Measurements from ENCODE around the gene PLAA.
"Not testable (repeated sequence)": the region's sequence is repeated elsewhere in the genome, so short reads cannot be mapped to it uniquely, and the experiment has no call there.

Gene PLAA

DNA sequence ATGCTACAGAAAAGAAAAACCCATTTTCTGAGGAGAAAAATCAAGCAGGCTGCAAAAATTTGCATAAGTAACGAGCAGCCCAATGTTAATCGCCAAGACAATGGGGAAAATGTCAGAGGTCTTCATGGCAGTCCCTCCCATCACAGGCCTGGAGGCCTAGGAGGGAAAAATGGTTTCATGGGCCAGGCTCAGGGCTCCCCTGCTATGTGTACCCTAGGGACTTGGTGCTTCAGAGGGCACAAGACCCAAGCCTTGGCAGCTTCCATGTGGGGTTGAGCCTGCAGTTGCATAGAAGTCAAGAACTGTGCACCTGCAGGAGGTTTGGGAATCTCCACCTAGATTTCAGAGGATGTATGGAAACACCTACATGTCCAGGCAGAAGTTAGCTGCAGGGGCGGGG lies 64.9 kb downstream of the PLAA start:
- Histone ChIP-seq H3F3A (ENCODE audit: low read depth) (no peaks in the 10 kb centered on the region), H3K9ac (ENCODE audit: low read depth, low read length, poor library complexity, severe bottlenecking) (no peak overlapping the region), H3K36me3 (ENCODE audit: insufficient read depth, low read length) (peaks cover 52% of the 10 kb centered on the region; the same call in 1 of the 2 replicates), H3K4me3 (ENCODE audit: low read length, poor library complexity, severe bottlenecking) (no peak overlapping the region), H3K79me2 (ENCODE audit: insufficient read depth, low read length) (peaks cover 20% of the 10 kb centered on the region; the same call in 1 of the 2 replicates), H2AFZ (ENCODE audit: low read length) (no peak overlapping the region), H3K9me2 (replicated peaks; ENCODE audit: low read depth, low read length) (no peaks in the 10 kb centered on the region), H3K4me2 (ENCODE audit: low read depth, low read length, poor library complexity, severe bottlenecking) (no peak overlapping the region), H3K4me1 (ENCODE audit: insufficient read depth, low read length, poor library complexity, severe bottlenecking) (peaks cover 13% of the 10 kb centered on the region), H3K9me3 (ENCODE audit: insufficient read depth, low read depth, low read length) (peaks cover 9% of the 10 kb centered on the region; the same call in 1 of the 2 replicates), H4K20me1 (ENCODE audit: insufficient read depth, low read length, poor library complexity, severe bottlenecking) (peaks cover 4% of the 10 kb centered on the region), H3K27me3 (ENCODE audit: insufficient read depth, low read length, poor library complexity, severe bottlenecking) (no peaks in the 10 kb centered on the region)
- TF ChIP-seq, protein P1, sequence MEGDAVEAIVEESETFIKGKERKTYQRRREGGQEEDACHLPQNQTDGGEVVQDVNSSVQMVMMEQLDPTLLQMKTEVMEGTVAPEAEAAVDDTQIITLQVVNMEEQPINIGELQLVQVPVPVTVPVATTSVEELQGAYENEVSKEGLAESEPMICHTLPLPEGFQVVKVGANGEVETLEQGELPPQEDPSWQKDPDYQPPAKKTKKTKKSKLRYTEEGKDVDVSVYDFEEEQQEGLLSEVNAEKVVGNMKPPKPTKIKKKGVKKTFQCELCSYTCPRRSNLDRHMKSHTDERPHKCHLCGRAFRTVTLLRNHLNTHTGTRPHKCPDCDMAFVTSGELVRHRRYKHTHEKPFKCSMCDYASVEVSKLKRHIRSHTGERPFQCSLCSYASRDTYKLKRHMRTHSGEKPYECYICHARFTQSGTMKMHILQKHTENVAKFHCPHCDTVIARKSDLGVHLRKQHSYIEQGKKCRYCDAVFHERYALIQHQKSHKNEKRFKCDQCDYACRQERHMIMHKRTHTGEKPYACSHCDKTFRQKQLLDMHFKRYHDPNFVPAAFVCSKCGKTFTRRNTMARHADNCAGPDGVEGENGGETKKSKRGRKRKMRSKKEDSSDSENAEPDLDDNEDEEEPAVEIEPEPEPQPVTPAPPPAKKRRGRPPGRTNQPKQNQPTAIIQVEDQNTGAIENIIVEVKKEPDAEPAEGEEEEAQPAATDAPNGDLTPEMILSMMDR (conservative IDR thresholded peaks at IDR 0.05; ENCODE audit: low read length) = no peak
- no peak for TF ChIP-seq EZH2phosphoT487 (IDR thresholded peaks at IDR 0.05; ENCODE audit: borderline replicate concordance)

DNA sequence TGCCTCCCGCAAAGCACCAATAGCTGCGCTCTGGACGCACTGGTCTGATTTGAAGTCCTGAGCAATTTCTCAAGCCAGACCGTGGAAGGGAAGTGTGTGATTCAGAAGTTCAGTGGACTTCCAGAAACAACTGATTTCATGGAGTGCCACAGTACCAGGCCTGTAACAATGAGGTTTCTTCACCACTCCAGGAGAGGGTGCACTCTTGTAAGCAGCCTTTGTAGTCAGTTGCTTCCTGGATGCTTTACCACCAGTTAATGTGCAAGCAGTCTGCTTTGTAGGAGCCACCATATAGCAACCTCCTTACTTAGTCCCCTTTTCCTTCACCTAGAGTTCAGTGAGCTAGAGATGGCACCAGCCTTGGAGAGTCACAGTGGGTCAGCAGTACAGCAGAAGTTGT lies 66.8 kb downstream of the PLAA start:
- H3F3A ChIP-seq (ENCODE audit: low read depth) = no peaks in the 10 kb centered on the region
- no peak overlapping the region for H2AFZ ChIP-seq (ENCODE audit: low read length)
- H3K4me1 ChIP-seq (ENCODE audit: insufficient read depth, low read length, poor library complexity, severe bottlenecking) = no peaks in the 10 kb centered on the region
- H3K36me3 ChIP-seq (ENCODE audit: insufficient read depth, low read length) = peaks cover 52% of the 10 kb centered on the region; the same call in 1 of the 2 replicates
- peaks cover 3% of the 10 kb centered on the region; the same call in 1 of the 2 replicates for H3K79me2 ChIP-seq (ENCODE audit: insufficient read depth, low read length)
- H3K9me3 ChIP-seq (ENCODE audit: insufficient read depth, low read depth, low read length) = peaks cover 9% of the 10 kb centered on the region; the same call in 1 of the 2 replicates
- H3K9ac ChIP-seq (ENCODE audit: low read depth, low read length, poor library complexity, severe bottlenecking) = no peak overlapping the region
- no peak for TF ChIP-seq EZH2phosphoT487 (IDR thresholded peaks at IDR 0.05; ENCODE audit: borderline replicate concordance)
- TF ChIP-seq, protein P1 (conservative IDR thresholded peaks at IDR 0.05; ENCODE audit: low read length) = no peak
- no peaks in the 10 kb centered on the region for H4K20me1 ChIP-seq (ENCODE audit: insufficient read depth, low read length, poor library complexity, severe bottlenecking)
- H3K9me2 ChIP-seq (replicated peaks; ENCODE audit: low read depth, low read length) = no peaks in the 10 kb centered on the region
- H3K27me3 ChIP-seq (ENCODE audit: insufficient read depth, low read length, poor library complexity, severe bottlenecking) = no peaks in the 10 kb centered on the region
- no peak overlapping the region for H3K4me2 ChIP-seq (ENCODE audit: low read depth, low read length, poor library complexity, severe bottlenecking)
- no peak overlapping the region for H3K4me3 ChIP-seq (ENCODE audit: low read length, poor library complexity, severe bottlenecking)

DNA sequence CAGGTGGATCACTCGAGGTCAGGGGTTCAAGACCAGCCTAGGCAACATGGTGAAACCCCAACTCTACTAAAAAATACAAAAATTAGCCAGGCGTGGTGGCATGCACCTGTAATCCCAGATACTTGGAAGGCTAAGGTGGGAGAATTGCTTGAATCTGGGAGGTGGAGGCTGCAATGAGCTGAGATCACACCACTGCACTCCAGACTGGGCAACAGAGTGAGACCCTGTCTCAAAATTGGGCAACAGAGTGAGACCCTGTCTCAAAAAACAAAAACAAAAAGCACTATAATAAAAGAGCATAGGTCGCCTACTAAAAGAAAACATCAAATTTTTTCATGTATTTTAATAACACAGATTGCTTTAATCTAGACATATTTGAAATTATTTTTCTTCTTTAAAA lies 71.9 kb downstream of the PLAA start:
- H3K4me2 ChIP-seq (ENCODE audit: low read depth, low read length, poor library complexity, severe bottlenecking); H3K4me1 ChIP-seq (ENCODE audit: insufficient read depth, low read length, poor library complexity, severe bottlenecking); H3F3A ChIP-seq (ENCODE audit: low read depth); H2AFZ ChIP-seq (ENCODE audit: low read length); H3K9me2 ChIP-seq (replicated peaks; ENCODE audit: low read depth, low read length); H3K9me3 ChIP-seq (ENCODE audit: insufficient read depth, low read depth, low read length); H4K20me1 ChIP-seq (ENCODE audit: insufficient read depth, low read length, poor library complexity, severe bottlenecking); H3K27me3 ChIP-seq (ENCODE audit: insufficient read depth, low read length, poor library complexity, severe bottlenecking); H3K79me2 ChIP-seq (ENCODE audit: insufficient read depth, low read length); H3K9ac ChIP-seq (ENCODE audit: low read depth, low read length, poor library complexity, severe bottlenecking); H3K4me3 ChIP-seq (ENCODE audit: low read length, poor library complexity, severe bottlenecking): not testable (repeated sequence)
- peaks cover 11% of the 10 kb centered on the region; the same call in 1 of the 2 replicates for H3K36me3 ChIP-seq (ENCODE audit: insufficient read depth, low read length)

DNA sequence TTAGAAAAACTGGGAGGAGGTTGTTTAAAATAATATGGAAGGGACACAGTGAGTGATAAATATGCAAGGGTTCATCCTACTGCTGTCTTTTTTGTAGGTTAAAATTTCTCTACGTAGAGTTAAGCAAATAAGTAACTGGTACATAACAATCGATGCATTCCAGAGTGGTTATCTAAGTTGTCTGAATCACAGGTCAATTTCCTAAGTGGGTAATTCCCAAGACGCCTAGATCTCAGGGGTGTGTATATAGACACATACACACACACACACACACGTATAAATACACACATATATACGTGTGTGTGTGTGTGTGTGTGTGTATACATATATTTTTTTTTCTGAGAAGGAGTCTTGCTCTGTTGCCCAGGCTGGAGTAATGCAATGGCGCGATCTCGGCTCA lies 76.8 kb downstream of the PLAA start:
- no peaks in the 10 kb centered on the region for H3K27me3 ChIP-seq (ENCODE audit: insufficient read depth, low read length, poor library complexity, severe bottlenecking)
- TF ChIP-seq, protein P1 (conservative IDR thresholded peaks at IDR 0.05; ENCODE audit: low read length) = no peak
- no peak for TF ChIP-seq EZH2phosphoT487 (IDR thresholded peaks at IDR 0.05; ENCODE audit: borderline replicate concordance)
- H4K20me1 ChIP-seq (ENCODE audit: insufficient read depth, low read length, poor library complexity, severe bottlenecking) = no peaks in the 10 kb centered on the region
- no peak overlapping the region for H2AFZ ChIP-seq (ENCODE audit: low read length)
- H3K9ac ChIP-seq (ENCODE audit: low read depth, low read length, poor library complexity, severe bottlenecking) = no peak overlapping the region
- H3K9me2 ChIP-seq (replicated peaks; ENCODE audit: low read depth, low read length) = no peaks in the 10 kb centered on the region
- no peaks in the 10 kb centered on the region; the same call in 1 of the 2 replicates for H3K9me3 ChIP-seq (ENCODE audit: insufficient read depth, low read depth, low read length)
- H3K4me3 ChIP-seq (ENCODE audit: low read length, poor library complexity, severe bottlenecking) = no peak overlapping the region
- no peaks in the 10 kb centered on the region for H3F3A ChIP-seq (ENCODE audit: low read depth)
- H3K4me1 ChIP-seq (ENCODE audit: insufficient read depth, low read length, poor library complexity, severe bottlenecking) = no peaks in the 10 kb centered on the region
- H3K4me2 ChIP-seq (ENCODE audit: low read depth, low read length, poor library complexity, severe bottlenecking) = no peak overlapping the region
- H3K79me2 ChIP-seq (ENCODE audit: insufficient read depth, low read length) = no peaks in the 10 kb centered on the region
- H3K36me3 ChIP-seq (ENCODE audit: insufficient read depth, low read length) = no peaks in the 10 kb centered on the region

Measured in Loucy (cell line).